HG02840 (cell line): ENCODE data around the gene SLC43A3.
A peak's percentile ranks its signal among the peaks of the same experiment; 100 is the strongest.

ENCODE experiments used
- ATAC-seq: cut with Tn5 transposase; IDR thresholded peaks from one replicate; pipeline ENCODE4 v1.9.1; 2021; ENCODE audit warnings: mild to moderate bottlenecking, moderate library complexity, moderate number of reproducible peaks; ENCODE audit not compliant: unreplicated experiment, low FRiP score

The SLC43A3 gene

GRCh38 chr11:57426929-57427726 is at the start of gene SLC43A3:
Gene SLC43A3 (minus strand): TSS chr11:57427121. CDS start chr11:57426172, 949 bp downstream.
- ATAC-seq = peak; percentile 43

DNA sequence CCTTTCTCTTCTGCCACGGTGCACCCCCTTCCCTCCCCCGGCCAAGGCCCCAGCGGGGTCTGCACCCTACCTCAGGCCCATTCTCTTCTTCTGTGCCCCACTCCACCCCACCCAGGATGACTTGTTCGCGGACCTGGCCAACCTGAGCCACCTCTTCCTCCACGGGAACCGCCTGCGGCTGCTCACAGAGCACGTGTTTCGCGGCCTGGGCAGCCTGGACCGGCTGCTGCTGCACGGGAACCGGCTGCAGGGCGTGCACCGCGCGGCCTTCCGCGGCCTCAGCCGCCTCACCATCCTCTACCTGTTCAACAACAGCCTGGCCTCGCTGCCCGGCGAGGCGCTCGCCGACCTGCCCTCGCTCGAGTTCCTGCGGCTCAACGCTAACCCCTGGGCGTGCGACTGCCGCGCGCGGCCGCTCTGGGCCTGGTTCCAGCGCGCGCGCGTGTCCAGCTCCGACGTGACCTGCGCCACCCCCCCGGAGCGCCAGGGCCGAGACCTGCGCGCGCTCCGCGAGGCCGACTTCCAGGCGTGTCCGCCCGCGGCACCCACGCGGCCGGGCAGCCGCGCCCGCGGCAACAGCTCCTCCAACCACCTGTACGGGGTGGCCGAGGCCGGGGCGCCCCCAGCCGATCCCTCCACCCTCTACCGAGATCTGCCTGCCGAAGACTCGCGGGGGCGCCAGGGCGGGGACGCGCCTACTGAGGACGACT is 49.3 kb upstream of the SLC43A3 start:
- peak; percentile 35 for ATAC-seq

GRCh38 chr11:57475671-57476046 is 48.7 kb upstream of the SLC43A3 start:
- no peak for ATAC-seq

DNA sequence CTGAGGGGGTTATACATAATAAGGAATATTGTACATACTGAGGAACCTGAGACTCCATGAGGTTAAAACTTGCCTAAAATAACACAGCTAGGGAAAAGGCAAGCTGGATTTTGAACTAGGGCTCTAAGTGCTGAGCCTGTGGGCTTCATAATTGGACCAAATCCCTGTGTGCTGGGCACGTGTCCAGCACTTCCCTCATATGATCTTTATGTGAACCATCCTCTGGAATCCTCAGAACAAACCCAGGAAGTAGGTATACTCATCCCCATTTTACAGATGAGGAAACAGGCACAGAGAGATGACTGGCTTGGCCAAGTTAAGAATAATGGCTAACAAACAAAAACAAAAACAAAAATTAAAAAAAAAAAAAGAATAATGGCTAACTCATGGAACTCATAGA is 48.3 kb upstream of the SLC43A3 start:
- ATAC-seq = no peak

DNA sequence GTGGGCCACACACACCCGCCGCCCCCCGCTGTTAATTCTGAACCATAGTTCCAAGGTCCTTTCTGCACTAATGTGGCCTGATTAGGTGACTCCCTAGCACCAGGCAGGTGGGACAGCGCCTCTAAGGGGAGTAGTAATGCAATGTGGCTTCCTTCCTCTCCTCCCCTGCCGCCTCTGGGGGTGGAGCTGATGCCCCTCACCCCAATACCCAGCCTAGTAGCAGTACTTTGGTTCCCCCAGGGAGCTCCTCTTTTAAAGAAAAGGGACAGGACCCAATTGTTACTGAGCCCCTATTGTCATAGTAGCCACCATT is 47.8 kb upstream of the SLC43A3 start:
- no peak for ATAC-seq

DNA sequence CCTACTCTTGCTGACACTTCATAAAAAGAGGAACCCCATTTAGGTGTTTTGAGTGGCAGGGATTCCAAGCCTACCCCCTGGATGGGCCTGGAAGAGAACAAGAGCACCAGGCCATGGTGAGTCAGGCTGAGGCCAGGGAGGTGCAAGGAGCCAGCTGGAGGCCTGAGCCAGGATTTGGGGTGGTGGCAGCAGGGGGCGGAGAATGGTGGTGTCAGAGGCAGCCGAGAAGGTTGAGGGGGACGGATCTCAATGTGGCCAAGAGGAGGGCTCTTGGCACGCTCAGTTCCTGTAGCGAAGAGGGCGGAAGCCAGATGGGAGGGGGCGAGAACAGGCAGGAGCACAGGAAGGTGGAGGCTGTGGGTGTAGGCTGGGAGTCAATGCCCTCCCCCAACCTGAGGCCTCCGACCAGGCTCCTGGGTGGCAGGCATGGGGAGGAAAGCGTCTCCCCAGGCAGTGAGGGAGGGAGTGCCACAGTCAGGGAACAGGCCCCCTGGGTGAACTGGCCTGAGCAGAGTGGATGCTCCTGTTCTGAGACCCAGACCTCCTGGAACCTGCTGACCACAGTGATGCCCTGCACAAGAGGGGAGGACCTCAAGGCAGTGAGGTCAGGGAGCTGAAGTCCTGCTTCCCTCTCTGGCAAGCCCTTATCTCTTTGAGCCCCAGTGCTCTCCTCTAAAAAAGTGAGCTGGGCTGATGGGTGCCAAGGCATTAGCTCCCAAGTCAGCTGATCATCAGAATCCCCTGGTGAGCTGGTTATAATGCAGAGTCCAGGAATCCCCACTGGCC is 47.3 kb upstream of the SLC43A3 start:
- ATAC-seq = no peak

GRCh38 chr11:57473285-57473841 is 46.4 kb upstream of the SLC43A3 start:
- ATAC-seq = no peak

DNA sequence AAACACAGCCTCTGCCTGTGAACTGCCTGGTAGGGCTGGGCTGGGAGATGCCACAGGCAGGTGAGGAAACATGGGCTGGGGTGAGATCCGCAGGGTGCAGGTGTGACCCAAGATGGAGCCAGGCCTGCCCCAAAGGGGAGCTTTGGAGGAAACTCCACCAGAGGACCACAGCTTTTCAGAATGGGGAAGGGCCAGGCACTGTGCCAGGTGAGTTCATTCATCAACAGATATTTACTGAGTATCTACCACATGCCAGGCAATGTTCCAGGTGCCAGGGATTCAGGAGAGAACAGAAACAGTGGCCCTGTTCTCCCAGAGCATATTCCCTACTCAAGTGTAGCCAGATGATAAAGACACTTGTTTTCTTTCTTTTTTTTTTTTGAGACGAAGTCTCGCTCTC is 44.6 kb upstream of the SLC43A3 start:
- no peak for ATAC-seq

DNA sequence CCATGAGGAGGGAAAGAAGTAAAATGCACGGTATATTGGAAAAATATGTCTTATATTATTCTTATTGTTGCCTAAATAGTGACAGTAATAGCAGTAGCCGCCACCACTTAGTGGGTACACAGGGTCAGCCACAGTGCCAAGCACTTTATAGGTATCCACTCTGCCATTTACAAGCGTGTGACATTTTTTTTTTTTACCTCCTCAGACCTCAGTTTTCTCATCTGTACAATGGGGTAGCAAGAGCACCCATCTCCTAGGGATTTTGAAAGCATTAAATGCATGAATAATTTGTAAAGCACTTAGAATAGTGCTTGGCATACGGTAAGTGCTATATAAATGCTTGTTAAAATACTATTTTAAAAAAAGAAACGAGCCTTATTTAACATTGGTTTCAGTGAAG is 42.3 kb upstream of the SLC43A3 start:
- ATAC-seq = no peak

DNA sequence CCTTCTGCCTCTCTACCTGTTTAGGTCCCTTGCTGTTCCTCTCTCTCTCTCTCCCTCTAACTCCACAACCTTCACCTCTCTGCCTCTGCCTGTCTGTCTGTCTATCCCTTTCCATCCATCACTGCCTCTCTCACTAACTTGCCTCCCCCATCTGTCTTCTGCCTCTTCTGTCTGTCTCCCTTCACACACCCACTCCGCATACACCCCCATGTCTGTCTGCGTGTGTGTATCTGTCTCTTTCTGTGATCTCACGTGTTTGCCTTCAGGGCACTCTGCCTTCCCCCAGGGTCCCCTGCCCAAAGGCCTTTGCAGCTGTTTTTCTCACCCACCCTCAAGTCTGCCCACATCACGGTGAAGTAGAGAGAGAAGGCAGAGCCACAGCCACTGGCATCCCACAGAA is 41.4 kb upstream of the SLC43A3 start:
- ATAC-seq = no peak

DNA sequence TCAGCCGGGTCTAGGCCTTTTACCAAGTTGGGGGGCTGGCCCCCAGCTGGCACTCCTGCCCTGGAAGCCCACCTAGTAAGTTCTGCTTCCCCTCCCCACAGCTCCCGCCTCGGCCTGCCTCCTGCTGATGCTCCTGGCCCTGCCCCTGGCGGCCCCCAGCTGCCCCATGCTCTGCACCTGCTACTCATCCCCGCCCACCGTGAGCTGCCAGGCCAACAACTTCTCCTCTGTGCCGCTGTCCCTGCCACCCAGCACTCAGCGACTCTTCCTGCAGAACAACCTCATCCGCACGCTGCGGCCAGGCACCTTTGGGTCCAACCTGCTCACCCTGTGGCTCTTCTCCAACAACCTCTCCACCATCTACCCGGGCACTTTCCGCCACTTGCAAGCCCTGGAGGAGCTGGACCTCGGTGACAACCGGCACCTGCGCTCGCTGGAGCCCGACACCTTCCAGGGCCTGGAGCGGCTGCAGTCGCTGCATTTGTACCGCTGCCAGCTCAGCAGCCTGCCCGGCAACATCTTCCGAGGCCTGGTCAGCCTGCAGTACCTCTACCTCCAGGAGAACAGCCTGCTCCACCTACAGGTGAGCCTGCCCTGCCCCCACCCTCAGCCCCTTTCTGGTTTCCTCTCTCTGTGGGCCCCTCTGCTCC is 40.7 kb upstream of the SLC43A3 start:
- ATAC-seq = no peak

DNA sequence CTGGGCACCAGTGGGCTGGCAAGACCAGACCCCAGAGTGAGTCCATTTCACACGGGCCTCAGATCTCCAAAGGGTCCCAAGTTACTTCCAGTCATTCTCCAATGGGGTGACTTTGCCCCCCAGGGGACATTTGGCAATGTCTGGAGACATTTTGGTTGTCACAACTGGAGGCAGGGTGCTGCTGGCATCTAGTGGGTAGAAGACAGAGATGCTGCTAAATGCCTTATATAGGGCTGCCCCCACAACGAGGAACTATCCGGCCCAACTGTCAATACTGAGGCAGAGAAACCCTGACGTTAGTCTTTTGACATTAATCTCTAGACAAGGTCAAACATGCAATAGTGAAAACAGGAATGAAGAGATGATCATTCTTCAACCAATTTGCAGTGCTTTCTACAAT is 39.8 kb upstream of the SLC43A3 start:
- ATAC-seq = no peak

DNA sequence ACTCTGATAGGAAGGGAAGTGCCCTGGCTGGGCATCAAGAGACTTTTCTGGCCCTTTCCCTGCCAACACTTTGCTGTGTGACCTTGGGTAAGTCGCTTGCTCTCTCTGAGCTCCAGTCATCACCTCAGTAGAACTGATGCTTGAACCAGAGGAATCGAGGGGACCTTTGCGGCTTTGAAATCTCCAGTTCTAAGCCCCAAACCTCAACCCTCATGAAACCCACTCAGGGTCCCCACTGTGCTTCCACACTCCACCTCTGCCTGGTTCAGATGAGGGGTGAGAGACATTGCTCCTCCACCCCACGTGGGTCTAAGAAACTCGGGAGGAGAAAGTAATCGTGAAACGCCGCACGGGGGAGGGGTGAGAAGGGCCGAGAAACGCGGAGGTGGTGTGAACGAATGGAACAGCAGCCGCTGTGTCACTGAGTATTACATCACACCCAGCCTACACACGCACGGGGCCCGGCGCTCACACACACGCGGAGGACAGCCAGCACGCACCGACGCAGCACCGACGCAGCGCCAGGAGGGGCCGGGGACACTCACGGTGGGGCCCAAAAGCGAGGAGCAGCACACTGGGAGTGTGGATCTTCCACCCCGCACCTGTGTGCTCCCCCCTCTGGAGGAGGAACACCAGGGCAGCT is 37.7 kb upstream of the SLC43A3 start:
- ATAC-seq = no peak

DNA sequence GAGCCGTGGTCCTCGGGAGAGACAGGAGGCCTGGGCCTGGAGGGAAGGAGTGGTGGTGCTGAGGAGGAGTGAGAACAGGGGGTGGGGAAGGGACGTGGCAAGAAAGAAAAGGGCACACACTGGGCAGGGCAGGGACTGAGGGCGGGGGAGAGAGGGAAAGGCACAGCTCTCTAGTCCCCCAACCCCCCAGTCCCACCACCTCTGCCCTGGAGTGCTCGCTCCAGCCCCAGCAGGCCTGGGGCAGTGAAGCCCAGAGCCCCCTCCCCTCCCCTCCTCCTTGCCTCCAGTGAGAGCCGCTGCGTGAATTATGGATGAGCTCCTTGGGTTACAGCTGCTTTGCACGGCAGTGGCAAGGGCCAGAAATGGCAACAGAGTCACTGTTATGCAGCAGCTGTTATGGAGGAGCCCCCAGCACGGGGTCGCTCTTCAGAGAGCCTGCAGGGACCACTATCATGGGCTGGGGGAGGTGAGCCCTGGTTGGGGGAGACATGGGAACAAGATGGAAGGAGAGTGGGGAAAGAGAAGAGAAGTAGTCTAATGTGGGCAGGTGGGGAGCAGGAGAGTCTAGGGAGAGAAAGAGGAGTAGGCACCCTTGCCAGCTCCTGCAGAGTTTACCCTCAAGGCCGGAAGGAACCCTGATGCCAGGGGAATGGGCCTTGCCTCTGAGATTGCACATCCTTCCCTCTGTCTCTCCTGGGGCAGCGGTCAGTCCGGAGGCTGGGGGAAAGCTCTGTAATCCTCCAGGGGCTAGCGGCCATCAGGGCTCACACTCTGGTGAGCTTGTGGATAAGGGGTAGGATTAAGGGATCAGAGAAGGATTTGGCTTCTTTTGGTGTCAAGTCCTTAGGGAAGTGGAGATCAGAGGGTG is 37.0 kb upstream of the SLC43A3 start:
- ATAC-seq = no peak

DNA sequence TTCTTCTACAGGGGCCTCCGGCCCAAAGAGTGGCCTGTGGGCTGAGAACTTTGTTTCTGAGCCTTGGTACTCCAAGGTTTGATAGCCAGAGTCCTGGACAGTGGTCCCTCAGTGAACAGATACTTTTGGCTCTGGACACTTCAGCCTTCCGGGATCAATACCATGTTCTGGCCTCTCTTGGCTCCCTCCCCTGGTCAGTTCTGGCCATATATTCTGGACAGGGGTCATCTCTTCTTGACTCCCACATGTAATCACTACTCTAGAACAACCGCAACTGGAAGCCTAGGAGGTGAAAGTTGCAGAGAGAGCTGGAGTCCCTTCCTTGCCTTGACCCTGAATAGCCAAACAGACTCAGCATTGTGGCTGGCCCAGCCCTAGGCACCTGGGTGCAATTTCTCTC is 35.7 kb upstream of the SLC43A3 start:
- no peak for ATAC-seq

DNA sequence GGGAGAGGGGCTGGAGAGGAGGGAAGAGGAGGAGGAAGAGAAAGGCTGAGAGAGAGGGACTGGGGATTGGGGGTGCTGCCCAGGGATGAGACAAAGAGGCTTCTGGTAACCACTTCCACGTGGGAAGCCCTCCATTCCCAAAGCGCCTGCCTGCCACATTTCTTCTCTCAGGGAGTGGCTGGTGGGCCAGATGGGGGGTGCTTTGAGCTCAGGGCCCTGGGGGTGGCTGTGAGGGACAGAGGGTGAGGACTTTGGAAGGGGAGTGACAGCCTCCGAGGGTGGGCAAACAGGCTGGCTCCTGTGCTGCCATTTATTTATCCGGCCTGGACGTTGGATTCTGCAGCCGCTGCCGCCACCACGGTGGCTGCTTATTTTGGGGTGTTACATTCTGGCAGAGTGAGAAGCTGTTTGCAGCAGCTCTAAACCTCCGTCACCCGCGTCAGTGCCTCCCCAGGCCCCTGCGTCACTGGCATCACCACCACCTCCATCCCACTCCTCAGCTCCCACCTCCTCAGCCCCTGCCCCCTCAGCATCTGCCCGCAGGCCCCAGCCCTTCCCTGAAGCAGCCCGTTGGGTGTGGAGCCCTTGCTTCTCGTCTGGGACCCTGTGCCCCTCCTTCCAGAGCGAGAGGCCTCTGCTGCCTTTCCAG is 35.0 kb upstream of the SLC43A3 start:
- no peak for ATAC-seq

DNA sequence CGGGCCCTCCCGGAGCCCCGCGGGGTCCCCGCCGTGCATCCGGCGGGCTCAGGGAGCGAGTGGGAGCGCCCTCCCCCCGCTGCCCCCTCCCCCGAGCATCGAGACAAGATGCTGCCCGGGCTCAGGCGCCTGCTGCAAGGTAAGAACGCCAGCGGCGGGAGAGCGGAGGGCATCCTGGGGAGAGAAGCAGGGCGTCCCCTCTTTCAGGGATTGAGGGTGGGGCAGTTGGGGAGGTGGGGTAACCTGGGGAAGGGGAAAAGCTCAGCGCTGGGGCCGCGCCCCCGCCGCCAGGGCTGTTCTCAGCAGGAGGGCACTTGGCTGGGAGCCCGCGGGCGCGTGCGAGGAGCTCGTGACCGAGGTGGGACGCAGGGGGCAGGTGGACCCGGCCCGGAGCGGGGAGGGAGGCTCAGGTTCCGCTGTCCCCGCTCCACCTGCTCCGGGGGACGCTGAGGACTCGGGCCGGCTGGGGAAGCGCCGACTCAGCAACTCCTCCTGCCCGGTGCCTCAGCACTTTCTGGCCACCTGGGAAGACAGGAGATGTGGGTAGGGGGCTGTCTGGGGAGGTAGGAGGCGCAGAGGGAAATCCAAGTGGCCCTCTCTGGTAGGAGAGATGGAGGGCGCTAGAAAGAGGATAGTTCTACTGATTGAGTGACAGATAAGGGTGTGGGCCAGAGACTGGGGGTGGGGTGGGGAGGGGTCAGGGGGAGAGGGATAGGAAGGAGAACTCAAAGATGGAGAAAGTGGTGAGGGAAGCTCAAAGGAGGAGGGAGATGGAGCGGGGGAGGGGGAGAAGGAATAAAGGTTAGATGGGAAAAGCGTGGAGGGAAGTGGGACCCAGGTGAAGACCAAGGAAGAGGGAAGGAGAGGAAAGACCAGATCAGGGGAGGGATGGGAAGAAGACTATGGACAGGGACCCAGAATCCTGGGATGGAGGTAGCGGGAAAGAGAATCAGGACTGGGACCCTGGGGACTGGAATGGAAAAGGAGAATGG is 34.1 kb upstream of the SLC43A3 start:
- ATAC-seq = no peak
